Erythroblast (primary cell): ENCODE measurements around the gene FAM20A.
A peak's percentile ranks its signal among the peaks of the same experiment; 100 is the strongest.

Experiments
- DNase-seq, 2 experiments: peaks; one replicate each; lab custom pipeline; 2025; lab: John Stamatoyannopoulos, UW
- GATA1 ChIP-seq: IDR thresholded peaks from 2 replicates; pipeline ENCODE4 v1.6.1; 2011; ENCODE audit warnings: low read depth, mild to moderate bottlenecking, control low read depth, low read length, moderate library complexity
- POLR2A ChIP-seq: IDR thresholded peaks from 2 replicates; pipeline ENCODE4 v1.6.1; 2011; ENCODE audit warnings: mild to moderate bottlenecking, low read length

Gene FAM20A

DNA sequence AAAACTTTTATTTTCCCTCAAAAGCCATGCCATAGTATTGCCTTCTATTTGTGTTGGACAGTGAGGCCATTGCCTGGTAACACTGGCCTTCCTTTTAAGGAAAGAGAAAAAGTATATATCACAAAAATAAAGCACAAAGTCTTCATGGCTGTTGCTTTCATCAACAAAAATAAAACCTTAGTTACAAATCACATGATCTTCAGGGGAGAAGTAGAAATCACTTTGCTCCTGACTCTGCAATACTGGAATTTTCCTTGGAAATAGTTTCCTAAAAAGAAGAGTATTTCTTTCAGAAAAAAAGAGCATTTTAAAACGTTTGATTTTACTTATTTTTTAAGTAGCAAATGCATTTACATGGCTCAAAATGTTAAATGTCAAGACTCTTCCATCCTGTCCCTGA lies 41.9 kb downstream of the FAM20A start:
- no peak for TF ChIP-seq GATA1
- no peak for TF ChIP-seq POLR2A
- no peak for DNase-seq

DNA sequence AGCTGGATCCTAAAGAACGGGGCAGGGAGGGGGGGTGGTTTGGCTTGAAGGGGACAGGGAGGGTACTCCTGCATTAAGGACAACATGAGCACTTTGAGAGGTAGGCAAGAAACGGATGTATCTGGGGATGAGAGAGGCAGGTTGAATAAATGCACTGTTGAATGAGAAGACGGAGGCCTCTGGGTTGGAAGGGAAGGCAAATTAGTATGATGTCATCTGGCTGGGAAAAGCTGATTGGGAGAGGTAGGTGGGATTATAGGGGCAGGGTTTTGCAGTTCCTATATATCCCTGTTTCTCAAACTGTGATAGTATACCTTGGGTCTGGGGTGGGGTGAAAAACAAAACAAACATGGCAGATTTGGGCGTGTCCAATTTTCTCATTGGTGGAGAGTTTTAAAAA lies 44.6 kb downstream of the FAM20A start:
- TF ChIP-seq GATA1 (no peak), POLR2A (no peak)
- no peak for DNase-seq

GRCh38 chr17:68544111-68544915 lies 56.9 kb downstream of the FAM20A start:
- DNase-seq = no peak
- TF ChIP-seq POLR2A (no peak), GATA1 (no peak)

DNA sequence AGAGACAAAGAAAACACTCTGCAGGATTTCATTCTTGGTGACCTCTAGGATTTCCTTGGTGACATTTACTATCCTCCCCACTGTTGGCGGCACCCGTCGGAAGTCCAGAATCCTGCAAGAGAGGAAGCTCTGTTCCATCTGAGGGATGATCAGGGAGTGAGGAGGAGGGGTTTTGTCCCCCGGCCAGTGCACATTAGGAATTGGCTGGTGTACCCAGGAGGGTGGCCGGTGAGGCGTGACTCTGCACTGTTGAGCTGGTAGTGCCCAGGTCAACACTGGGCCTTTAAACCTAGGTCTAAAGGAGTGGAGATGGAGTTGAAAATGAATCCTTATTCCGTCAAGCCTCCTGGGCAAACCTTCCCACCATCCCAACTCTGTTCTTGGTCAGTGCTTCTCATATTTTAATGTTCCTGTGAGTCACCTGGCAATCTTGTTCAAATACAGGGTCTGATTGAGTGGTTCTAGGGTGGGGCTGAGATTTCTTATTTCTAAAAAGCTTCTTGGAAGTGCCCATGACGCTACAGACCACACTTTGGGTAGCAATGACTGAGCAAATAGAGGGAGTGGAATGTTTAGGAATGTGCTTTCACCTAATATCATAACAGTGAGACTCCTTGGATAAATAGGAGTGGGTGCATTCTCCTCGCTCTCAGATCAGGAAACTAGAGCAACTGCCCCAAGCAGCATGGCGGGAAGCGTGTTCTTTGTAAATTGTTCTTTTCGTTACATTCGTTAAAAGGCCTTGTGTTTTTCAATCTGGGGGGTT lies 58.3 kb downstream of the FAM20A start:
- DNase-seq = no peak
- no peak for TF ChIP-seq GATA1
- no peak for TF ChIP-seq POLR2A

DNA sequence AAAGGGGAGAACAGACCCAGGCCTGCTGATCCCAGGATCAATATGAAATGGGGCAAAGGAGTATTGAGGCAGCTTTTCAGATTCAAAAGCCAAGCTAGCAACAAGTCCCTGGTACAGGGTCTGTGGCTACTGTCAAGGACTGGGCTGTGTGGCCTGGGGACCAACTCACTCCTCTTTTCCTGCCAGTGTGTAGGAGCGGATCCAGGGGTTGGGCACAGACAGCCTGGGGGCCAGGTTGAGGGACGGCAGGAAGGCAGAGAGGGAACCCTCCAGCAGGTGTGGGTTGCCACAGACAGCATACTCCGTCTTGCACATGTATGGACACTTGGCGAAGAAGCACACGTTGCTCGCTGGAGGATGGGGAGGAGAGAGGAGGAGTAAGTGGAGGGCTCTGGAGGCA lies 59.4 kb downstream of the FAM20A start:
- TF ChIP-seq POLR2A (no peak), GATA1 (no peak)
- DNase-seq = no peak

GRCh38 chr17:68540981-68541380 lies 60.2 kb downstream of the FAM20A start:
- no peak for DNase-seq
- no peak for TF ChIP-seq POLR2A
- TF ChIP-seq GATA1 = no peak

- DNase-seq = peak in 1 of 2 experiments; percentile 8
- TF ChIP-seq GATA1 = no peak
- no peak for TF ChIP-seq POLR2A
Observed at GRCh38 chr17:68539548-68540467, 61.4 kb downstream of the FAM20A start.

DNA sequence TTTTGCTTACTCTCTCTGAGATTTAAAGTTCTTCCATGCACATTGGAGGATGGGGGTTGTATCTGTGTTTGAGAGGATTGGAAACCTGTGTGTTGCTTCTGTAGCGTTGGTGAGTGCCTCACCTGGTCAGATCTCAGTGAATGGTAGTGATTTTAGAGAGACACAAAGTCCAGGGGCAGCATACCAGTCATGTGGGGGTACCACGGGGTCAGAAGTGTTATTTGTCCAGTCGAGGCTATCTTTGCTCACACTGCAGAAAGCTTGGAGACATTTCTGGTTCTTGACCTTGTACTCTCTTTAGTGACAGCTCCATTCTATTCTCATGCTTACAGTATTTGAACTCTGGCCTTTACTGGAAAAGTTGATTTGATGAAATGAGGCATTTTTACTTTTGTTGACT lies 65.2 kb downstream of the FAM20A start:
- DNase-seq = no peak
- no peak for TF ChIP-seq POLR2A
- no peak for TF ChIP-seq GATA1

DNA sequence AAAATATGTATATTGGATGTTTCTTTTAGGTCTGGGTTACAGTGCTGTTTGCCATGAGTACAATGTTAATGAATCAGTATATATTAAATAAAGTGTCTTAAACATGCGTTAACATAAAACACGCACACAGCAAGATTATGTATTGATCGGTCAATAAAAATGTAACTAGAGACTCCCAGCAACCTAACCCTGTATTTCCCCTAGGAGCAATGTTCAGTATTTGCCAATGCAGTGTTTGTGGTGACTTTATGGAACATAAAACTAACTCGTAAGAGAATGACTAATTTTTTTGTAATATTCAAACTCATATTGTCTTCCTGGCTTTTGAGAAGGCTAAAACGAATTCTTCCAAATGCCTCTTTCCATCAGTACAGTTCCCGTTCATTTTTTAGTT lies 66.5 kb downstream of the FAM20A start:
- TF ChIP-seq POLR2A (no peak), GATA1 (no peak)

GRCh38 chr17:68533887-68534694 lies 67.1 kb downstream of the FAM20A start:
- DNase-seq = no peak

More for the DNA sequence above, 66.5 kb downstream of the FAM20A start:
- DNase-seq = no peak

DNA sequence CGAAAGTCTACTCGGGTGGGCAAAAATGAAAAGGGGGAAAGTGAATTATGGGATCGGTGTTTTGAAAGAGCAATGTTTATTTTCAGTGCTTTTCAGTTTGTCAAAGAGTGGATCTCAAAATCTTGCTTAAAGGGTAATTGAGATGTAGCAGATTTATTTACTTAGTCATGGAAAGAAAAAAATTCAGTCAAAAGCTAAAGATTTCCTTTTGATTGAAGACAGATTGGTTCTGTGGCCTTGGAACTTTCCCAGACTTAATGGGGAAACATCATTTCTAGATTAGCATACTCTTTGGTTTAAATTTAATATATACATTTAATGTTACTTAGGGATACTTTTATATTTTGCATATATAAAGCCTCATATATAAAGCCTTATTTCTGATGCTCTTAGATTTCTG lies 68.3 kb downstream of the FAM20A start:
- TF ChIP-seq GATA1 (no peak), POLR2A (no peak)
- no peak for DNase-seq

More at GRCh38 chr17:68533887-68534694, 67.1 kb downstream of the FAM20A start:
- no peak for TF ChIP-seq POLR2A
- TF ChIP-seq GATA1 = no peak

GRCh38 chr17:68531252-68531651 lies 69.9 kb downstream of the FAM20A start:
- DNase-seq = no peak
- TF ChIP-seq POLR2A (no peak), GATA1 (no peak)
